Spleen (tissue), 7 donors: ENCODE data around the gene SREK1.

Experiments used
- POLR2A ChIP-seq, 3 donors: fragments of 450-650 bp; IDR thresholded peaks; one replicate each; pipeline ENCODE4 v1.5.1; 2017; ENCODE audit warnings: antibody characterized with exemption in 3 of 3, mild to moderate bottlenecking in 1 of 3
- POLR2AphosphoS5 ChIP-seq, 3 donors: sonication (generic); formaldehyde crosslinking; IDR thresholded peaks; one replicate each; pipeline ENCODE4 v1.5.1; 2017; ENCODE audit warnings: antibody characterized with exemption in 3 of 3
- TF ChIP-seq, protein P1 (sequence below), 11 experiments: fragments of 200-600 bp in 7 of 11; fragments of 450-650 bp in 4 of 11; sonication (generic) in 4 of 11; IDR thresholded peaks in 8 of 11; conservative IDR thresholded peaks in 3 of 11; 1 replicate in 7 of 11; 2 replicates in 4 of 11; pipeline versions ENCODE4 v1.4.0 to v1.8.0; 2016 to 2021; ENCODE audit warnings: antibody characterized with exemption in 11 of 11, inconsistent platforms in 4 of 11, mild to moderate bottlenecking in 1 of 11
- donor health status: DM: no; HTN: no; CAD: no; lungs with moderate emphysema.
- donor health status: DM: no; HTN: no; CAD: no.
- donor health status: DM: no; HTN: no; CAD: no.

DNA sequence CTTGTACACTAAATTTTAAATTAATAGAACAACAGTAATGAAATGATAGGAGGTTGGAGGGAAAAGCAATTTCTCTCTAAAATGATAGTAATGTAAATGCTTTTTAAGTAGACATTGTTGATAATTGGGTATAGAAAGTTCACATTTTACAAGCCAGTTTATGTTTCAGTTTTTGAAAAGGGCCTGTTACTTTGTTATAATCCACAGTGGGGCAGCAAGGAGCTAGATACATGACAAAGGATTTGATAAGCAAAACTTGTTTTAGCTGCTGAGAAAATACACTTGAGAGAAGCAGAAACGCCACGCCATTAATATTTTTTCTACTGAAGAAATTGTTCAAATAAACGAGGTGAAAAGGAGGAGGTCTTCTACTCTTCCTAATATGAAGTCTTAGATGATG is 30.2 kb downstream of the SREK1 start:
- TF ChIP-seq, protein P1, sequence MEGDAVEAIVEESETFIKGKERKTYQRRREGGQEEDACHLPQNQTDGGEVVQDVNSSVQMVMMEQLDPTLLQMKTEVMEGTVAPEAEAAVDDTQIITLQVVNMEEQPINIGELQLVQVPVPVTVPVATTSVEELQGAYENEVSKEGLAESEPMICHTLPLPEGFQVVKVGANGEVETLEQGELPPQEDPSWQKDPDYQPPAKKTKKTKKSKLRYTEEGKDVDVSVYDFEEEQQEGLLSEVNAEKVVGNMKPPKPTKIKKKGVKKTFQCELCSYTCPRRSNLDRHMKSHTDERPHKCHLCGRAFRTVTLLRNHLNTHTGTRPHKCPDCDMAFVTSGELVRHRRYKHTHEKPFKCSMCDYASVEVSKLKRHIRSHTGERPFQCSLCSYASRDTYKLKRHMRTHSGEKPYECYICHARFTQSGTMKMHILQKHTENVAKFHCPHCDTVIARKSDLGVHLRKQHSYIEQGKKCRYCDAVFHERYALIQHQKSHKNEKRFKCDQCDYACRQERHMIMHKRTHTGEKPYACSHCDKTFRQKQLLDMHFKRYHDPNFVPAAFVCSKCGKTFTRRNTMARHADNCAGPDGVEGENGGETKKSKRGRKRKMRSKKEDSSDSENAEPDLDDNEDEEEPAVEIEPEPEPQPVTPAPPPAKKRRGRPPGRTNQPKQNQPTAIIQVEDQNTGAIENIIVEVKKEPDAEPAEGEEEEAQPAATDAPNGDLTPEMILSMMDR (IDR thresholded peaks at IDR 0.05 in 8 of 11, conservative IDR thresholded peaks at IDR 0.05 in 3 of 11), result no peak
- TF ChIP-seq POLR2AphosphoS5 (IDR thresholded peaks at IDR 0.05) (no peak), POLR2A (IDR thresholded peaks at IDR 0.05) (no peak)
